ENCODE results near the gene MEF2C. TPM values are rescaled to one million over a fixed set of nuclear protein-coding genes. Genes with fewer than 3 reads are reported as not detected.

MEF2C gene
- total and polyA plus RNA-seq, 7 donors, result 2.8 to 51.4 (median 32.1) TPM

- intact Hi-C loops (cut with DNase I), result no loop called here
These were observed 56.1 kb downstream of the MEF2C start for GRCh38 chr5:88826646-88827585.

GRCh38 chr5:88825584-88826315 is 57.2 kb downstream of the MEF2C start:
- H3K27ac ChIP-seq, result peak overlapping the region; percentile 43 to 72 (median 62)
- no peak for TF ChIP-seq POLR2AphosphoS5 (IDR thresholded peaks at IDR 0.05)
- no peak for TF ChIP-seq CTCF (IDR thresholded peaks at IDR 0.05)
- no peak for TF ChIP-seq EP300 (IDR thresholded peaks at IDR 0.05)
- TF ChIP-seq POLR2A (IDR thresholded peaks at IDR 0.05), result no peak
- H3K27me3 ChIP-seq, result no peaks in the 10 kb centered on the region
- H3K4me3 ChIP-seq, result peak overlapping the region in 1 of 4 donors; percentile 4
- intact Hi-C loops (cut with DNase I), result no loop called here
- peaks cover 0 to 50% (median 38%) of the 10 kb centered on the region in 4 donors for H3K4me1 ChIP-seq
- peaks cover 0 to 26% (median 5%) of the 10 kb centered on the region in 4 donors for H3K36me3 ChIP-seq
- 64 to 92% methylated on average over 5 of the region's 5 CpGs for WGBS, 2 donors
- DNase-seq, result no peak
- H3K9me3 ChIP-seq, result no peaks in the 10 kb centered on the region

More at GRCh38 chr5:88826646-88827585, 56.1 kb downstream of the MEF2C start:
- Histone ChIP-seq H3K27ac (peak overlapping the region; percentile 17 to 72 (median 62)), H3K4me3 (no peak overlapping the region), H3K36me3 (peaks cover 0 to 17% (median 5%) of the 10 kb centered on the region in 4 donors), H3K27me3 (no peaks in the 10 kb centered on the region), H3K4me1 (peaks cover 0 to 52% (median 39%) of the 10 kb centered on the region in 4 donors), H3K9me3 (no peaks in the 10 kb centered on the region)
- DNase-seq, result peak; percentile 64
- 29 to 34% methylated on average over 8 of the region's 8 CpGs for WGBS, 2 donors
- TF ChIP-seq POLR2A (IDR thresholded peaks at IDR 0.05), result no peak
- TF ChIP-seq POLR2AphosphoS5 (IDR thresholded peaks at IDR 0.05), result peak; percentile 44 to 77 (median 58)
- TF ChIP-seq CTCF (IDR thresholded peaks at IDR 0.05), result no peak
- TF ChIP-seq EP300 (IDR thresholded peaks at IDR 0.05), result peak in 3 of 4 donors; percentile 36 to 88 (median 45)

- Histone ChIP-seq H3K36me3 (peaks cover 0 to 26% (median 5%) of the 10 kb centered on the region in 4 donors), H3K27me3 (no peaks in the 10 kb centered on the region), H3K9me3 (no peaks in the 10 kb centered on the region), H3K4me3 (peak overlapping the region in 3 of 4 donors; percentile 1 to 23 (median 5)), H3K4me1 (peaks cover 0 to 43% (median 34%) of the 10 kb centered on the region in 4 donors), H3K27ac (peak overlapping the region; percentile 43 to 72 (median 62))
- 32 to 36% methylated on average over 5 of the region's 5 CpGs for WGBS, 2 donors
- intact Hi-C loops (cut with DNase I), result loop anchor here (5.0 kb wide), 1 partner anchor 38 kb away; no protein-coding TSS in a partner anchor
- no peak for DNase-seq
- TF ChIP-seq CTCF (IDR thresholded peaks at IDR 0.05), result no peak
- peak in 3 of 4 donors; percentile 44 to 61 (median 47) for TF ChIP-seq POLR2AphosphoS5 (IDR thresholded peaks at IDR 0.05)
These were observed 57.9 kb downstream of the MEF2C start for GRCh38 chr5:88824892-88825583.

- Histone ChIP-seq H3K9me3 (no peaks in the 10 kb centered on the region), H3K36me3 (peaks cover 0 to 26% (median 5%) of the 10 kb centered on the region in 4 donors), H3K4me3 (no peak overlapping the region), H3K27me3 (no peaks in the 10 kb centered on the region), H3K4me1 (peaks cover 0 to 43% (median 31%) of the 10 kb centered on the region in 4 donors), H3K27ac (peak overlapping the region; percentile 5 to 72 (median 62))
- no peak for TF ChIP-seq POLR2AphosphoS5 (IDR thresholded peaks at IDR 0.05)
- TF ChIP-seq EP300 (IDR thresholded peaks at IDR 0.05), result no peak
- no peak for TF ChIP-seq CTCF (IDR thresholded peaks at IDR 0.05)
- TF ChIP-seq POLR2A (IDR thresholded peaks at IDR 0.05), result no peak
- 42 to 85% methylated on average over 4 of the region's 4 CpGs for WGBS, 2 donors
- intact Hi-C loops (cut with DNase I), result loop anchor here (5.0 kb wide), 1 partner anchor 37 kb away; no protein-coding TSS in a partner anchor
- no peak for DNase-seq
These were observed 58.8 kb downstream of the MEF2C start for GRCh38 chr5:88824141-88824540.

All from sigmoid colon (tissue), 7 donors.